GM12875 (cell line): Measurements from ENCODE around the gene MAP10.

Experiments used
- H3K4me3 ChIP-seq: one replicate; pipeline ENCODE4 v1.5.1; 2011; ENCODE audit warnings: low read depth, low read length, control low read depth
- CTCF ChIP-seq: IDR thresholded peaks from 2 replicates; pipeline ENCODE4 v1.5.1; 2011; ENCODE audit warnings: low read depth, mild to moderate bottlenecking, control low read depth, inconsistent platforms, low read length, moderate library complexity, borderline replicate concordance; ENCODE audit not compliant: insufficient read depth

MAP10 gene

GRCh38 chr1:232853994-232854797 is 49.0 kb downstream of the MAP10 start:
- H3K4me3 ChIP-seq, result no peak overlapping the region
- no peak for TF ChIP-seq CTCF

GRCh38 chr1:232854798-232855159 is 49.6 kb downstream of the MAP10 start:
- TF ChIP-seq CTCF, result no peak
- H3K4me3 ChIP-seq, result no peak overlapping the region

- no peak for TF ChIP-seq CTCF
- no peak overlapping the region for H3K4me3 ChIP-seq
Measured at GRCh38 chr1:232856541-232856940, 51.3 kb downstream of the MAP10 start.
